Fibroblast of the conjunctiva (primary cell): ENCODE measurements around the gene GLMP.
A peak's percentile ranks its signal among the peaks of the same experiment; 100 is the strongest.
"Not testable (repeated sequence)": the region's sequence is repeated elsewhere in the genome, so short reads cannot be mapped to it uniquely, and the experiment has no call there.

ENCODE experiments used
- DNase-seq: peaks from one replicate; pipeline ENCODE4 v3.0.0-alpha.2; 2010; ENCODE audit warnings: low read depth

GLMP gene

GRCh38 chr1:156295391-156295947 is at the start of gene GLMP:
Gene GLMP, minus strand, starts transcription at chr1:156295679. Its CDS starts 34 bp downstream, at chr1:156295645.
- peak; percentile 49 for DNase-seq

DNA sequence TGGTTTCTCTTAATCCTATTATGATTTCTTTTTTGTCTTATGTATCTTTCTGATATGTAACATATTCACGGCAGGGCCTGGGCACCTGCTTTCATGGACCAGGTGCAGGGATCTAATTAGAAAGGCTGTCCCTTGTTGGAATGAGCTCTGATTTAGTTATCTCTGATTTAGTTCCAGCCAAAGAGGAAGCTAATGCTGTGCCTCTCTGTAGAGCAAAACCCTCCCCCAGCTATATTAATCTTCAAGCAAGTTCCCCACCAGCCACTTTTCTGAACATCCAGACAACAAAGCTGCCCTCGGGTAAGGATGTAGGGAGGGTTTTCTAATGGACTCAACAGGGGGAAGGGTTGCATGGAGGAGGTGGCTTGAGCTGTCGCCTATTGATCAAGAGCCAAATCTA is 48.9 kb upstream of the GLMP start:
- DNase-seq, result no peak

- no peak for DNase-seq
Observed at GRCh38 chr1:156342166-156342955, 46.9 kb upstream of the GLMP start.

- peak; percentile 100 for DNase-seq
Observed at GRCh38 chr1:156338180-156338976, 42.9 kb upstream of the GLMP start, which contains the start of the genes CCT3 and TSACC. Gene CCT3, minus strand, starts transcription at chr1:156338292. Its CDS starts 108 bp downstream, at chr1:156338184. Gene TSACC, plus strand, starts transcription at chr1:156338526. Its CDS starts 1,232 bp downstream, at chr1:156339758.

- DNase-seq, result no peak
Observed at GRCh38 chr1:156337888-156338179, 42.4 kb upstream of the GLMP start.

DNA sequence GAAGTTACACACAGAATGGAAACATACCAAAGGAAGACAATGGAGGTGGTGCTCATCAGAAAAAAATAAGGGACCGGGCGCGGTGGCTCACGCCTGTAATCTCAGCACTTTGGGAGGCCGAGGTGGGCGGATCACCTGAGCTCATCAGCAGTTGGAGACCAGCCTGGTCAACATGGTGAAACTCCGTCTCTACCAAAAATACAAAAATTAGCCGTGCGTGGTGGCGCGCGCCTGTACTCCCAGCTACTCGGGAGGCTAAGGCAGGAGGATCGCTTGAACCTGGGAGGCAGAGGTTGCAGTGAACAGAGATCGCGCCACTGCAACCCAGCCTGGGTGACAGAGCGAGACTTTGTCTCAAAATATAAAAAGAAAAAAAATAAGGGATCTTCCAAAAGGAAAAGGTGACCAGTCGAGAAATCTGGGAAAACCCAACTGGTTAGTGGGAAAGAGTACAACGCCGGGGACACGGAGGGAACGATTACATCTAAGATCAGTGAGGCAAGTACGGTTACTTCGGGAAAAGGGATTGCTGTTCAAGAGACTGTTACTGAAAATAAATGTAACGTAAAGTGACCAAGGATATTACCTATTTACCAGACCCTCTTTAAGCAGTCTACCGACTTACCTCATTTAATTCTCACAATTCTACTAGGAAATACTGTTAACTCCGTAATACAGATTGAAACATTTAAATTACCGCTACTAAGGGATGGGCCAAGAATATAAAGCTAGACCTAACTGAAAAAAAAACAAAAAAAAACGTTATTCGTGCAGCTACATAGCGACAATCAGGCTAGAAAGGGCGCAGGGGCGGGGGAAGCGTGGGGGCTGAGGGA is 41.8 kb upstream of the GLMP start:
- DNase-seq, result no peak

DNA sequence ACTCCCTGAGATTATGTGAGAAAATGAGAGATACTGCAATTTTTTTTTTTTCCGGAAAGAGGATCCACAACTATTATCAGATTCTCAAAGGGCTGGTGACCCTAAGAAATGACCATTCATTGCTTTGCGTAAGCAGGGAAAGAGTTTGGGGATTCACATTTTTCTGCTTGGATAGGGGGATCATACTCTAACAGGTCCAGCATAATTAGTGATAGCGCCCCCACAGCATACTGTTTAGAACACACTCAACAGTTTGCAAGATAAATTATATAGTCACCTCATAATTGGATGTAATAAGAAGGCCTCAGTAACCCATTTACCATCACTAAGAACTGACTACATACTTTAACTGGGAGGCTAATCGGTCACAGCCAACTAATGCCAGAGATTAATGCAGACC is 40.8 kb upstream of the GLMP start:
- no peak for DNase-seq

DNA sequence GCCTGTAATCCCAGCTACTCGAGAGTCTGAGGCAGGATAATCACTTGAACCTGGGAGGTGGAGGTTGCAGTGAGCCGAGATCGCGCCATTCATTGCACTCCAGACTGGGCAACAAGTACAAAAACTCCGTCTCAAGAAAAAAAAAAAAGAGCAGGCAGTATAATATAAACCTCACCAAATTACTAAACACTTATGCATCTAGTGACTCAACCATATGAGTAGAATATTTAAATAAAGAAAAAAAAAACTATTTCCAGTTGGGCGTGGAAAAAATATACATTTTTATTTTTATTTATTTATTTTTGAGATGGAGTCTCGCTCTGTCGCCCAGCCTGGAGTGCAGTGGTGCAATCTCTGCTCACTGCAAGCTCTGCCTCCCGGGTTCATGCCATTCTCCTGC is 27.7 kb upstream of the GLMP start:
- not testable (repeated sequence) for DNase-seq

DNA sequence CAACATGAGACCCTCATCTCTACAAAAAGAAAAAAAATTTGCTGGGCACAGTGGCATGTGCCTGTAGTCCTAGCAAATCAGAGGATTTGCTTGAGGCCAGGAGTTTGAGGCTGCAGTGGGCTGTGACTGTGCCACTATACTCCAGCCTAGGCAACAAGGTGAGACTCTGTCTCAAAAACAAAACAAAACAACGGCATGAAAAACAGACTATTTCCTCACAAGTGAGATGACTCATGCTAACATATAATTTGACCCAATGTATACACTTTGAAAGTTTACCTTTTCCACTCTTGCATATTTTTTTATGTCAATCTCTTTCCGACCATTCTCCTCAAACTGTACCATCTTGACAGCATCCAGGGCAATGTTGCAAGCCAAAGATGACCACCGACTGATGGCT is 25.1 kb upstream of the GLMP start:
- no peak for DNase-seq

DNA sequence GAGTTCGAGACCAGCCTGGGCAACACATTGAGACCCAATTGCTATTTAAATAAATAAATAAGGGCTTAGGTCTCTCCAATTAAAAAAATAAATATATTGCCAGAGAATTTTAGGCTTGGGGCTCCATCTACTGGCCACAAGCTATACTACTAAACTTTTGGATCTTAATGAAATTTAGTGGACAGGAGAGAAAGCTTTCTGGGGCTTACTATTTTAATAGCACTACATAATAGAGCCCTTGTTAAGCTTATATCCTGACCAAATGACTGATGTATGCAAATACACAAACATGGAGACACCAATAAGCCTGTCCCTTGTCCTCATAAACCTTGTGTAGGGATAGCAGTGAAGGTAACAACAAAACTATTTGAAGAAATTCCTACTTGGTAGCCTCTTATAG is 24.2 kb upstream of the GLMP start:
- DNase-seq, result no peak

GRCh38 chr1:156316909-156317308 is 21.4 kb upstream of the GLMP start:
- DNase-seq, result no peak

DNA sequence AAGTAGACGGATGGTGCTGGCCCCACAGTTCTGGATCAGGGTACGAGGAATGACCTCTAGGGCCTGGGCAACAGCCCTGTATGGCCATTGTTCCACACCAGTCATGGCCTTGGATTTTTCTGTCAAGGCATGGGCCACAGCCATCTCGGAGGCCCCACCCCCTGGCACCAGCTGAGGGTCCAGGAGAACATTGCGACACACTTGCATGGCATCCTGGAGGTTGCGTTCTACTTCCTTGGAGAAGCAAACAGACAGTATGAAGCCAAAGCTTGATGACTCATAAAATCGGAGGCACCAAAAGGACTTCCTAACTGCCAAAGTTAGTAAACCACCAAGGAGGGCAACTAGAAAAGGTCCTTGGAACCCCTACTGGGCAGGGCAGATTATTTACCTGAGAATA is 15.5 kb upstream of the GLMP start:
- DNase-seq, result peak; percentile 64

- no peak for DNase-seq
Observed at GRCh38 chr1:156308078-156308477, 12.6 kb upstream of the GLMP start.

DNA sequence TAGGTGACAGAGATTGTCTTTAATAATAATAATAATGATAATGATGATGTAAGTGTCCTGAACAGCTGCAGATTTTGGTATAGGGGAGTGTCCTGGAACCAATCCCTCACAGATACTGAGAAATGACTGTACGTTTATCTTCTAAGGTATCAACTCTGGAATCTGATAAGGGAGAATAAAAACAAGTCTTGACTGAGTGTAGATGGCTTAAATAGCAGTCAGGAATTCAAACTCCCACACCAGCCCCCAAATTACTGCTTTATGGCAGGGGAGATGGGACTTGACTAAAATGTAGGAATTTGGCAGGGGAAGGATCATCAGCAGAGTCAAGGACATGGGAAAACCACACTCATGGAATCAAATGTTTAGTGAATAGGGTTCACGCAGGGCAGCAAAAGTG is 9.7 kb upstream of the GLMP start:
- DNase-seq, result no peak

GRCh38 chr1:156303241-156303640 is 7.8 kb upstream of the GLMP start:
- no peak for DNase-seq

GRCh38 chr1:156298852-156299357 is 3.4 kb upstream of the GLMP start, which contains the start of gene VHLL:
Gene VHLL, minus strand, starts transcription at chr1:156299307. Its CDS starts 118 bp downstream, at chr1:156299189.
- no peak for DNase-seq

GRCh38 chr1:156293895-156294294 is 1.6 kb downstream of the GLMP start:
- no peak for DNase-seq

- no peak for DNase-seq
Observed at GRCh38 chr1:156293098-156293434, 2.4 kb downstream of the GLMP start.

DNA sequence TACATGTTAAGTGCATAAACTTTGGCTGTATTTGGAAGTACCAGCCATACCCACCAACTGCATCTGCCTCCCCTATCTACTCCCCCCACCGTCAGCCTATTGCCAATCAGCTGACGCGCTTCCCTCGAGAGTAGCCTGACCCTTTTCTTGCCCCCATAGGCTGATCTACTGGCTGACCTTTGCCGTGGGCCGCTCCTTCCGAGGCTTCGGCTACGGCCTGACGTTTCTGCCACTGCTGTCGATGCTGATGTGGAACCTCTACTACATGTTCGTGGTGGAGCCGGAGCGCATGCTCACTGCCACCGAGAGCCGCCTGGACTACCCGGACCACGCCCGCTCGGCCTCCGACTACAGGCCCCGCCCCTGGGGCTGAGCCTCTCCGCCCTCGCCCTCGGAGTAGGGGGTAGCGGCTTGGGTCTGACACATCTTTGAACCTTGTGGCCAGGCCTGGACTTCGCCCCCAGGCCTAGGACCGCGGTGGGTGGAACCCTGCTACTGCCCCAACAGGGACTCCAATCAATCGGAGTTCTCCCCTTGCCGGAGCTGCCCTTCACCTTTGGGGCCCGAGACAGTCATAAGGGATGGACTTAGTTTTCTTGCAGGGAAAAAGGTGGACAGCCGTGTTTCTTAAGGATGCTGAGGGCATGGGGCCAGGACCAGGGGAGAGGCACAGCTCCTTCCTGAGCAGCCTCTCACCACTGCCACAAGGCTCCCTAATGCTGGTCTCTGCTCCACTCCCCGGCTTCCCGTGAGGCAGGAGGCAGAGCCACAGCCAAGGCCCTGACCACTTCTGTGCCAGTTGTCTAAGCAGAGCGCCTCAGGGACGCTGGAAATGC is 4.0 kb downstream of the GLMP start:
- peak; percentile 77 for DNase-seq

DNA sequence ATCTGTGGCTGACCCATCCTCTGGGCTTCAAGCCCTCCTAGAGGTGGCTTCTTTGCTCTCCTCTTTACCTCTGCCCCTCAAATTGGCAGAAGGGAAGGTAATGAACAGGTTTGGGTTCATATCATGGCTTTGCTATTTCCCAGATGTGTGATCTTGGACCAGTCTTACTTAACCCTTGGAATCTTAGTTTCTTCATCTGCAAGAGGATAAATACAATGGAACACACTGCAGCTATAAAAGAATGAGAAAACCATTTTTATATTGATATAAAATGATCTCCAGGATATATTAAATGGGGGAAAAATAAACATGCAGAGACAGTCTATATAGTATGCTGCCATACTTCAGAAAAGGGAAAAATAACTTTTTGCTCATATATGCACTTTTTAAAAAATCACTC is 5.6 kb downstream of the GLMP start:
- DNase-seq, result no peak

GRCh38 chr1:156286061-156286460 is 9.4 kb downstream of the GLMP start:
- no peak for DNase-seq
